B cell (primary cell): ENCODE data around the gene FAM107B. TPM values are rescaled to one million over a fixed set of nuclear protein-coding genes. Genes with fewer than 3 reads are reported as not detected.

ENCODE experiments used
- ATAC-seq: fragments of 200-7000 bp; cut with Tn5 transposase; one replicate; pipeline ENCODE4 v1.10.0; 2021; ENCODE audit warnings: low read depth, mild to moderate bottlenecking, moderate number of reproducible peaks, moderate library complexity
- CTCF ChIA-PET: fragments of 350-600 bp; sonication (Branson Sonifier 250); formaldehyde crosslinking; loops from one replicate; lab custom pipeline; 2021; ENCODE audit warnings: antibody characterized with exemption, inconsistent platforms; lab: Charles Lee
- POLR2A ChIA-PET: fragments of 350-600 bp; sonication (Branson Sonifier 250); formaldehyde crosslinking; loops from one replicate; lab custom pipeline; 2021; ENCODE audit warnings: antibody characterized with exemption; lab: Charles Lee
- DNase-seq: peaks from one replicate; pipeline ENCODE4 v3.0.0; 2013
- H2AFZ ChIP-seq: 2 replicates; pipeline ENCODE4 v1.6.1; 2012; ENCODE audit warnings: mild to moderate bottlenecking, low read depth, low read length; ENCODE audit not compliant: insufficient read depth, poor library complexity, severe bottlenecking
- H3K27ac ChIP-seq, 2 donors: 1 replicate in 1 of 2; 2 replicates in 1 of 2; pipeline ENCODE4 v1.5.1; 2012 to 2013; ENCODE audit warnings: low read length in 2 of 2, mild to moderate bottlenecking in 2 of 2, moderate library complexity in 1 of 2
- H3K27me3 ChIP-seq, 4 experiments: fragments of 200-600 bp in 1 of 4; sonication (generic) in 1 of 4; replicated peaks in 1 of 4; 1 replicate in 2 of 4; 2 replicates in 2 of 4; pipeline versions ENCODE4 v1.6.1 to v1.7.0; 2013 to 2016; ENCODE audit warnings: low read length in 3 of 4, mild to moderate bottlenecking in 2 of 4, mixed read lengths in 1 of 4, moderate library complexity in 1 of 4; ENCODE audit not compliant: insufficient read depth in 4 of 4, control insufficient read depth in 3 of 4; ENCODE audit errors: control extremely low read depth in 1 of 4
- H3K36me3 ChIP-seq, 2 experiments: replicated peaks in 1 of 2; 1 replicate in 1 of 2; 2 replicates in 1 of 2; pipeline versions ENCODE4 v1.6.1 to v1.7.1; 2013; ENCODE audit warnings: low read length in 1 of 2; ENCODE audit not compliant: insufficient read depth in 2 of 2, control insufficient read depth in 1 of 2; ENCODE audit errors: control extremely low read depth in 1 of 2, extremely low read depth in 1 of 2
- H3K4me1 ChIP-seq, 2 donors: fragments of 200-600 bp in 1 of 2; sonication (generic) in 1 of 2; 1 replicate in 1 of 2; 2 replicates in 1 of 2; pipeline versions ENCODE4 v1.5.1 to v1.6.1; 2013 to 2017; ENCODE audit warnings: low read length in 2 of 2; ENCODE audit not compliant: control insufficient read depth in 2 of 2, insufficient read depth in 2 of 2
- H3K4me2 ChIP-seq: replicated peaks from 2 replicates; pipeline ENCODE3; 2012; ENCODE audit warnings: mild to moderate bottlenecking, low read depth, low read length; ENCODE audit not compliant: poor library complexity, severe bottlenecking
- H3K4me3 ChIP-seq, 5 experiments: fragments of 200-600 bp in 1 of 5; sonication (generic) in 1 of 5; 1 replicate in 3 of 5; 2 replicates in 2 of 5; pipeline versions ENCODE4 v1.5.1 to v1.7.0; 2011 to 2016; ENCODE audit warnings: low read length in 4 of 5, mild to moderate bottlenecking in 4 of 5, low read depth in 2 of 5, control low read depth in 1 of 5, moderate library complexity in 1 of 5; ENCODE audit not compliant: insufficient read depth in 1 of 5; ENCODE audit errors: control extremely low read depth in 1 of 5, extremely low read depth in 1 of 5
- H3K79me2 ChIP-seq: fragments of 200-600 bp; sonication (generic); one replicate; pipeline ENCODE4 v1.6.0; 2016; ENCODE audit warnings: low read length; ENCODE audit not compliant: control insufficient read depth, insufficient read depth
- H3K9ac ChIP-seq: fragments of 200-600 bp; sonication (generic); 2 replicates; pipeline ENCODE4 v1.6.1; 2017; ENCODE audit warnings: mild to moderate bottlenecking, low read length, moderate library complexity
- H3K9me3 ChIP-seq, 3 donors: one replicate each; pipeline versions ENCODE4 v1.6.1 to v1.7.1; 2013; ENCODE audit warnings: low read length in 2 of 3; ENCODE audit not compliant: control insufficient read depth in 2 of 3, insufficient read depth in 1 of 3; ENCODE audit errors: control extremely low read depth in 1 of 3
- H4K20me1 ChIP-seq: 2 replicates; pipeline ENCODE4 v1.6.0; 2012; ENCODE audit warnings: mild to moderate bottlenecking, low read length; ENCODE audit not compliant: insufficient read depth, control insufficient read depth, poor library complexity, severe bottlenecking
- H3K27ac Mint-ChIP-seq: one replicate; pipeline ENCODE4 v1.8.0; 2021; ENCODE audit warnings: mixed read lengths
- H3K27me3 Mint-ChIP-seq: one replicate; pipeline ENCODE4 v1.8.0; 2021; ENCODE audit warnings: mixed read lengths
- H3K4me1 Mint-ChIP-seq: one replicate; pipeline ENCODE4 v1.8.0; 2021; ENCODE audit warnings: mixed read lengths
- H3K4me3 Mint-ChIP-seq: one replicate; pipeline ENCODE4 v1.8.0; 2021; ENCODE audit warnings: mixed read lengths
- H3K9me3 Mint-ChIP-seq: one replicate; pipeline ENCODE4 v1.8.0; 2022; ENCODE audit warnings: mixed read lengths; ENCODE audit not compliant: insufficient read depth
- CTCF ChIP-seq: fragments of 200-600 bp; IDR thresholded peaks from one replicate; pipeline ENCODE4 v1.8.0; 2022; ENCODE audit warnings: antibody characterized with exemption, mild to moderate bottlenecking
- EZH2 ChIP-seq: IDR thresholded peaks from 2 replicates; pipeline ENCODE4 v1.6.1; 2012; ENCODE audit warnings: borderline replicate concordance, low read depth, mild to moderate bottlenecking, moderate library complexity, low read length; ENCODE audit not compliant: insufficient read depth, poor library complexity, severe bottlenecking
- WGBS: methylation state at CpG from one replicate; pipeline ENCODE4 v1.1.5; 2013; ENCODE audit warnings: missing lambda C conversion rate; ENCODE audit not compliant: insufficient coverage; 5-methylcytosine and 5-hydroxymethylcytosine counted together
- intact Hi-C: fragments of 100-400 bp; cut with micrococcal nuclease; formaldehyde crosslinking; loops from one replicate; pipeline ENCODE4 v1.10.0; 2022
- polyA plus RNA-seq: library from polyadenylated mRNA; depleted of rRNA; stranded (reverse); fragments of >200 nt; gene quantifications from 2 replicates; pipeline ENCODE4 v1.2.3, GENCODE V29; 2012
- total RNA-seq, 2 donors: library from RNA; stranded (reverse); fragments of 120-200 nt in 1 of 2; gene quantifications; 1 replicate in 1 of 2; 2 replicates in 1 of 2; pipeline versions ENCODE4 v1.2.3 to v1.2.4, GENCODE V29; 2013 to 2022

Gene FAM107B
- total and polyA plus RNA-seq, 2 donors (not counting 1 experiment from before 2014, with no cell fraction given) = 31.9 to 318 TPM

GRCh38 chr10:14500172-14500765, 274.4 kb downstream of the FAM107B start:
- 85% methylated on average over 4 of the region's 9 CpGs for whole genome bisulfite sequencing
- no peak overlapping the region for H3K4me3 Mint-ChIP-seq
- no peak overlapping the region for H3K27ac Mint-ChIP-seq

More at GRCh38 chr10:14500172-14500765, 274.4 kb downstream of the FAM107B start:
- H3K27me3 Mint-ChIP-seq = no peaks in the 10 kb centered on the region
- Histone ChIP-seq H3K27ac (no peak overlapping the region), H3K4me2 (no peak overlapping the region), H3K36me3 (no peaks in the 10 kb centered on the region), H3K4me1 (peaks cover 13 to 16% of the 10 kb centered on the region in 2 donors), H3K9me3 (no peaks in the 10 kb centered on the region), H3K4me3 (no peak overlapping the region), H2AFZ (no peak overlapping the region), H3K9ac (no peak overlapping the region), H3K27me3 (no peaks in the 10 kb centered on the region), H3K79me2 (no peaks in the 10 kb centered on the region), H4K20me1 (no peaks in the 10 kb centered on the region)
- H3K9me3 Mint-ChIP-seq = no peaks in the 10 kb centered on the region
- no peak for ATAC-seq
- CTCF ChIA-PET = interaction anchor here (0.6 to 4.1 kb wide), 8 partner anchors 8 to 471 kb away, joined by 3 to 29 read pairs (median 10); partner anchors contain the start of genes CDNF, HSPA14 and MSANTD7
- POLR2A ChIA-PET = interaction anchor here (0.7 kb wide), 1 partner anchor 337 kb away, joined by 3 read pairs; no protein-coding TSS in a partner anchor
- DNase-seq = no peak
- intact Hi-C loops = loop anchor here (5.0 kb wide), 1 partner anchor 52 kb away; no protein-coding TSS in a partner anchor
- peaks cover 27% of the 10 kb centered on the region for H3K4me1 Mint-ChIP-seq
- TF ChIP-seq EZH2 (no peak), CTCF (no peak)
